ENCODE measurements around the gene MARCHF2. TPM values are rescaled to one million over a fixed set of nuclear protein-coding genes. Genes with fewer than 3 reads are reported as not detected.

Gene MARCHF2
- total RNA-seq, 1 donor from 2014 or later = 42.5 TPM

- Mint-ChIP-seq H3K4me1 (ENCODE audit: low read depth) (peaks cover 22% of the 10 kb centered on the region), H3K4me3 (ENCODE audit: unreplicated experiment) (no peak overlapping the region), H3K27ac (ENCODE audit: unreplicated experiment) (peak overlapping the region; percentile 23), H3K36me3 (ENCODE audit: low read depth) (peaks cover 58% of the 10 kb centered on the region), H3K9me3 (ENCODE audit: low read depth) (no peaks in the 10 kb centered on the region), H3K27me3 (ENCODE audit: low read depth) (no peaks in the 10 kb centered on the region)
- TF ChIP-seq, protein P1, sequence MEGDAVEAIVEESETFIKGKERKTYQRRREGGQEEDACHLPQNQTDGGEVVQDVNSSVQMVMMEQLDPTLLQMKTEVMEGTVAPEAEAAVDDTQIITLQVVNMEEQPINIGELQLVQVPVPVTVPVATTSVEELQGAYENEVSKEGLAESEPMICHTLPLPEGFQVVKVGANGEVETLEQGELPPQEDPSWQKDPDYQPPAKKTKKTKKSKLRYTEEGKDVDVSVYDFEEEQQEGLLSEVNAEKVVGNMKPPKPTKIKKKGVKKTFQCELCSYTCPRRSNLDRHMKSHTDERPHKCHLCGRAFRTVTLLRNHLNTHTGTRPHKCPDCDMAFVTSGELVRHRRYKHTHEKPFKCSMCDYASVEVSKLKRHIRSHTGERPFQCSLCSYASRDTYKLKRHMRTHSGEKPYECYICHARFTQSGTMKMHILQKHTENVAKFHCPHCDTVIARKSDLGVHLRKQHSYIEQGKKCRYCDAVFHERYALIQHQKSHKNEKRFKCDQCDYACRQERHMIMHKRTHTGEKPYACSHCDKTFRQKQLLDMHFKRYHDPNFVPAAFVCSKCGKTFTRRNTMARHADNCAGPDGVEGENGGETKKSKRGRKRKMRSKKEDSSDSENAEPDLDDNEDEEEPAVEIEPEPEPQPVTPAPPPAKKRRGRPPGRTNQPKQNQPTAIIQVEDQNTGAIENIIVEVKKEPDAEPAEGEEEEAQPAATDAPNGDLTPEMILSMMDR (IDR thresholded peaks at IDR 0.05) = no peak
- DNase-seq (ENCODE audit: low spot score) = no peak
These were observed 55.8 kb downstream of the MARCHF2 start for GRCh38 chr19:8468761-8469373.

DNA sequence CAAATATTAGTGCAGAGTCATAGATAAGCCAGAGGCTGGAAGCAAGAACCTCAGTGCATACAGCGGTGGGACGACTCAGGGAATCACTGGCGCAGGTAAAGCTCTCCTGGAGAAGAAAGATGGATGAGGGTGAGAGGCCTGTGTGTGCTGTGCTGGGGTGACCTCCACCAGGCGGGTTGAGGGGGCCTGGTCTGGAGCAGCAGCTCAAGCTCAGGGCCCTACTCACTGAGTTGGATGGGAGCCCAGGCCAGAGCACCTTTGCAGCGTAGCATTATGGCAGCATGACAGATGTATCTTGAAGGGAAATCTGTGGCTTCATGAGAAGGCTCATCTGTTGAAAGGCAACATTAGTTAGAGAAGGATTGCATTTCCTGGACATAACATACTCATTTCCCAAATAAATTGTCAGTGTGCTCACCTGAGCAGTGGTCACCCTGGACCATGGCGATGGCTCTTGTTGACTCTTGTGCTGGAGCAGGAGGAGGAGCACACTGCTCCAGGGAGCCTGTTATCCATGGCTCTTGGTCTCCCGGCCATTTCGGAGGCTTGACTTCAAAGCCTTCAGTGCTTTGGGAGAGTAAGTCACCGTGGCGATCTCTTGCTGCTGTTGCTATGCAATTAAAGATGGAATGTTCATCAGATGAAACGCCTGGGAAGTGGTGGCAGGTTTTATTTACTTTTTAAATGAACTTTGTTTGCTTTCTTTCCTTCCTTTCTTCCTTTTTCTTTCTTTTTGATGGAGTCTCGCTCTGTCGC, 56.7 kb downstream of the MARCHF2 start:
- peak; percentile 34 for DNase-seq (ENCODE audit: low spot score)
- peaks cover 60% of the 10 kb centered on the region for H3K36me3 Mint-ChIP-seq (ENCODE audit: low read depth)
- no peaks in the 10 kb centered on the region for H3K27me3 Mint-ChIP-seq (ENCODE audit: low read depth)
- TF ChIP-seq, protein P1 (IDR thresholded peaks at IDR 0.05) = no peak
- H3K9me3 Mint-ChIP-seq (ENCODE audit: low read depth) = no peaks in the 10 kb centered on the region
- H3K27ac Mint-ChIP-seq (ENCODE audit: unreplicated experiment) = peak overlapping the region; percentile 23
- peaks cover 22% of the 10 kb centered on the region for H3K4me1 Mint-ChIP-seq (ENCODE audit: low read depth)
- H3K4me3 Mint-ChIP-seq (ENCODE audit: unreplicated experiment) = no peak overlapping the region

- H3K4me3 Mint-ChIP-seq (ENCODE audit: unreplicated experiment) = no peak overlapping the region
- TF ChIP-seq, protein P1 (IDR thresholded peaks at IDR 0.05) = no peak
- peaks cover 42% of the 10 kb centered on the region for H3K36me3 Mint-ChIP-seq (ENCODE audit: low read depth)
- no peak for DNase-seq (ENCODE audit: low spot score)
- no peak overlapping the region for H3K27ac Mint-ChIP-seq (ENCODE audit: unreplicated experiment)
- H3K4me1 Mint-ChIP-seq (ENCODE audit: low read depth) = peaks cover 13% of the 10 kb centered on the region
- H3K27me3 Mint-ChIP-seq (ENCODE audit: low read depth) = no peaks in the 10 kb centered on the region
- no peaks in the 10 kb centered on the region for H3K9me3 Mint-ChIP-seq (ENCODE audit: low read depth)
These were observed 60.8 kb downstream of the MARCHF2 start for GRCh38 chr19:8473648-8474476.

DNA sequence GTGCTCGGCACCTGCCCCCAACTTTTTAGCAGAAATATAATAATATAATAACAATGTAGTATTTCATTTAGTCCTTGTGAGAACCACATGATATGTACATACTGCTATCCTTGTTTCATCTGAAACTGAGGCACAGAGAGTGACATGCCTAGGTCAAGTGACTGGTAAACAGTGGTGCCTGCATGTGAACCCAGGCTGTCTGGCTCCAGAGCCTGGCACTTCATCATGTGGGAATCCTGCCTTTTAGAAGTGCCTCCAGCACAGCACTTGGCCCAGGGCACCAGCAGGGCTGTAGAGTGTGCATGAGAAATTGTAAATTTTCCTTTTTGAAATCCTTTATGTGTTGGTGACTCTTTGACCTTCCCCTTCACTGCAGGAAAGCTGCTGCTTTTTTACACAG, 61.9 kb downstream of the MARCHF2 start:
- H3K4me3 Mint-ChIP-seq (ENCODE audit: unreplicated experiment) = no peak overlapping the region
- H3K9me3 Mint-ChIP-seq (ENCODE audit: low read depth) = no peaks in the 10 kb centered on the region
- no peak for DNase-seq (ENCODE audit: low spot score)
- TF ChIP-seq, protein P1 (IDR thresholded peaks at IDR 0.05) = no peak
- H3K4me1 Mint-ChIP-seq (ENCODE audit: low read depth) = peaks cover 13% of the 10 kb centered on the region
- H3K27ac Mint-ChIP-seq (ENCODE audit: unreplicated experiment) = peak overlapping the region; percentile 45
- H3K27me3 Mint-ChIP-seq (ENCODE audit: low read depth) = no peaks in the 10 kb centered on the region
- peaks cover 31% of the 10 kb centered on the region for H3K36me3 Mint-ChIP-seq (ENCODE audit: low read depth)

GRCh38 chr19:8476524-8476923, 63.4 kb downstream of the MARCHF2 start:
- Mint-ChIP-seq H3K27me3 (ENCODE audit: low read depth) (no peaks in the 10 kb centered on the region), H3K36me3 (ENCODE audit: low read depth) (peaks cover 27% of the 10 kb centered on the region), H3K4me1 (ENCODE audit: low read depth) (peaks cover 18% of the 10 kb centered on the region), H3K27ac (ENCODE audit: unreplicated experiment) (no peak overlapping the region), H3K4me3 (ENCODE audit: unreplicated experiment) (no peak overlapping the region), H3K9me3 (ENCODE audit: low read depth) (no peaks in the 10 kb centered on the region)
- TF ChIP-seq, protein P1 (IDR thresholded peaks at IDR 0.05) = no peak
- DNase-seq (ENCODE audit: low spot score) = peak; percentile 44

Data from chondrocyte (in vitro differentiated cells).